Measurements from ENCODE around the gene CYP2D6.
"Not testable (repeated sequence)": the region's sequence is repeated elsewhere in the genome, so short reads cannot be mapped to it uniquely, and the experiment has no call there.

The CYP2D6 gene

GRCh38 chr22:42130639-42131431, at the start of gene CYP2D6:
CYP2D6 (minus strand) TSS chr22:42130810; CDS start chr22:42130791, 19 bp downstream.
- H3K36me3 ChIP-seq (ENCODE audit: control insufficient read depth, insufficient read depth, low read length); H3K4me1 ChIP-seq (ENCODE audit: control insufficient read depth, insufficient read depth, low read length); H3K9ac ChIP-seq (ENCODE audit: low read length); H3K27ac ChIP-seq (ENCODE audit: low read depth, low read length); H3K4me3 ChIP-seq (ENCODE audit: low read length); H3K27me3 ChIP-seq (ENCODE audit: control insufficient read depth, insufficient read depth, low read length): not testable (repeated sequence)

GRCh38 chr22:42179616-42180015, 49.0 kb upstream of the CYP2D6 start:
- peaks cover 3% of the 10 kb centered on the region for H3K4me1 ChIP-seq (ENCODE audit: control insufficient read depth, insufficient read depth, low read length)
- no peak overlapping the region for H3K4me3 ChIP-seq (ENCODE audit: low read length)
- H3K27me3 ChIP-seq (ENCODE audit: control insufficient read depth, insufficient read depth, low read length) = no peaks in the 10 kb centered on the region
- no peak overlapping the region for H3K27ac ChIP-seq (ENCODE audit: low read depth, low read length)
- no peak overlapping the region for H3K9ac ChIP-seq (ENCODE audit: low read length)
- no peaks in the 10 kb centered on the region for H3K36me3 ChIP-seq (ENCODE audit: control insufficient read depth, insufficient read depth, low read length)

GRCh38 chr22:42178910-42179519, 48.4 kb upstream of the CYP2D6 start:
- no peak overlapping the region for H3K9ac ChIP-seq (ENCODE audit: low read length)
- H3K27ac ChIP-seq (ENCODE audit: low read depth, low read length) = no peak overlapping the region
- H3K36me3 ChIP-seq (ENCODE audit: control insufficient read depth, insufficient read depth, low read length) = no peaks in the 10 kb centered on the region
- H3K27me3 ChIP-seq (ENCODE audit: control insufficient read depth, insufficient read depth, low read length) = no peaks in the 10 kb centered on the region
- H3K4me3 ChIP-seq (ENCODE audit: low read length) = no peak overlapping the region
- H3K4me1 ChIP-seq (ENCODE audit: control insufficient read depth, insufficient read depth, low read length) = peaks cover 3% of the 10 kb centered on the region

DNA sequence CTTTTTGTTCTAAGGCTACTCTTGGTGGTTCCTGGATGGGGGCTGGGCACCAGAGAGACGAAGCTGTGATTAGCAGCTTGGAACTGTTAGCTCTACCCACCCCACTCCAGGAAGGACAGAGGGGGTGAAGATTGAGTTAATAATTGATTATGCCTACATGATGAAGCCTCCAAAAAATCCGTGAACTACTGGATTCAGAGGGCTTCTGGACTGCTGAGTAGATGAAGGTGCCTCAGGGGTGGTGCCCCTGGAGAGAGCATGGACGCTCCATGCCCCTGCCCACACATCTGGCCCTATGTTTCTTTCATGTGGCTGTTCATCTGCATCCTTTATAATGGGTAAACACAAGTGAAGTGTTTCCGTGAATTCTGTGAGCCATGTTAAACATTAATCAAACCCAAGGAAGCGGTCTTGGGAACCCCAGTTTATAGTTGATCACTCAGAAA, 47.3 kb upstream of the CYP2D6 start:
- Histone ChIP-seq H3K9ac (ENCODE audit: low read length) (no peak overlapping the region), H3K27ac (ENCODE audit: low read depth, low read length) (no peak overlapping the region)

GRCh38 chr22:42176255-42176915, 45.8 kb upstream of the CYP2D6 start:
- Histone ChIP-seq H3K36me3 (ENCODE audit: control insufficient read depth, insufficient read depth, low read length) (no peaks in the 10 kb centered on the region), H3K4me1 (ENCODE audit: control insufficient read depth, insufficient read depth, low read length) (peaks cover 7% of the 10 kb centered on the region), H3K9ac (ENCODE audit: low read length) (no peak overlapping the region), H3K27ac (ENCODE audit: low read depth, low read length) (no peak overlapping the region), H3K27me3 (ENCODE audit: control insufficient read depth, insufficient read depth, low read length) (no peaks in the 10 kb centered on the region), H3K4me3 (ENCODE audit: low read length) (no peak overlapping the region)

More for the DNA sequence above, 47.3 kb upstream of the CYP2D6 start:
- Histone ChIP-seq H3K4me3 (ENCODE audit: low read length) (no peak overlapping the region), H3K36me3 (ENCODE audit: control insufficient read depth, insufficient read depth, low read length) (no peaks in the 10 kb centered on the region), H3K4me1 (ENCODE audit: control insufficient read depth, insufficient read depth, low read length) (peaks cover 3% of the 10 kb centered on the region), H3K27me3 (ENCODE audit: control insufficient read depth, insufficient read depth, low read length) (no peaks in the 10 kb centered on the region)

DNA sequence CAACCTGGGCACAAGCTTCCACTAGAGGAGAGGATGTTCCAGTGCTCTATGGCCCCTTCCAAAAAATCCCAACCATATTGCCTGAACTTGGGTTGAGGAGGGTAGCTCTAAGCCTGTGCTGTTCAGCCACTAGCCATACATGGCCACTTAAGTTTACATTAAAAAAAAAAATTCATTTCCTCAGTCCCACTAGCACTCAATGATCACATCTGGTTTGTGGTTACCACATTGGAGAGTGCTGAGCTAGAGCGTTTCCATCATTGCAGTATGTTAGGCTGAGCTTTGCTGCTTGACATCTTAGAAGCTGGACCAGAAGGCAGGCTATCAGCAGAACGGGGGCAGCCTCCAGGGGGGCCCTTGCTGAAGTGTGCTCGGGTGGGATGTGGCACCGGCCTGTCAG, 43.5 kb upstream of the CYP2D6 start:
- H3K4me1 ChIP-seq (ENCODE audit: control insufficient read depth, insufficient read depth, low read length) = peaks cover 4% of the 10 kb centered on the region
- H3K36me3 ChIP-seq (ENCODE audit: control insufficient read depth, insufficient read depth, low read length) = no peaks in the 10 kb centered on the region
- no peak overlapping the region for H3K4me3 ChIP-seq (ENCODE audit: low read length)
- H3K27me3 ChIP-seq (ENCODE audit: control insufficient read depth, insufficient read depth, low read length) = no peaks in the 10 kb centered on the region
- H3K27ac ChIP-seq (ENCODE audit: low read depth, low read length) = no peak overlapping the region
- no peak overlapping the region for H3K9ac ChIP-seq (ENCODE audit: low read length)

DNA sequence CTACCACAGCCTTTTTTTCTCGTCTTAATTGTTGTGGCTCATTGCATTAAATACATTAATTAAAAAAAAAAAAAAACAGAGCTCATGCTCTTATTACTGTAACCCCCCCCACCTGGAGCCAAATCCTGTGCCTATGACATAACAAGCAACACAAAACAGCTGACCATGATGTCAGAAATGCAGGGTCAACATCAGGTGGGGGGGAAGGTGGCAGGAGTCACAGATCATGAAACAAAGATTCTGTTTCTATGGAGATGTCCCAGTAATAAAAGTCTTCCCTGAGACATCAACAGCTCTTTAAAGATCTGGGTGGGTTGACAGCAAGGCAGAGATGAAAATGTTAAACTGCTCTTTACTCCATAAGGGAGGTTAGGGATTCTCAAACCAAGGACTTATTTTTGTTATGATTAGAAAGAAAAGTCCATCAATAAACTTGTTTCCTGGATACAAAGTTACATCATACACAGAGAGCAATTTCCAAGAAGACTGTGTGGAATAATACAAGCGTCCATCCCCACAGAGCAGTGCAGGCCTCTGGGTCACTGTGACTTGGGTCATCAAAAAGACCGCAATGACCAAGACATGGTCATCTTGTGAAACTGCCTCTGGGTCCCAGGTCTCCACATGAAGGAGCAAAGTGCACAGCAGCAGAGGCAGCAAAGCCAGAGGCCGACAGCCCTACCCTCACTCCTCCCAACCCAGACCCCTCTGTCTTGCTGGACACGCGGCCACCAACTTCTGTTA, 42.7 kb upstream of the CYP2D6 start:
- no peaks in the 10 kb centered on the region for H3K36me3 ChIP-seq (ENCODE audit: control insufficient read depth, insufficient read depth, low read length)
- peaks cover 4% of the 10 kb centered on the region for H3K4me1 ChIP-seq (ENCODE audit: control insufficient read depth, insufficient read depth, low read length)
- H3K4me3 ChIP-seq (ENCODE audit: low read length) = no peak overlapping the region
- no peak overlapping the region for H3K9ac ChIP-seq (ENCODE audit: low read length)
- H3K27ac ChIP-seq (ENCODE audit: low read depth, low read length) = no peak overlapping the region
- H3K27me3 ChIP-seq (ENCODE audit: control insufficient read depth, insufficient read depth, low read length) = no peaks in the 10 kb centered on the region

DNA sequence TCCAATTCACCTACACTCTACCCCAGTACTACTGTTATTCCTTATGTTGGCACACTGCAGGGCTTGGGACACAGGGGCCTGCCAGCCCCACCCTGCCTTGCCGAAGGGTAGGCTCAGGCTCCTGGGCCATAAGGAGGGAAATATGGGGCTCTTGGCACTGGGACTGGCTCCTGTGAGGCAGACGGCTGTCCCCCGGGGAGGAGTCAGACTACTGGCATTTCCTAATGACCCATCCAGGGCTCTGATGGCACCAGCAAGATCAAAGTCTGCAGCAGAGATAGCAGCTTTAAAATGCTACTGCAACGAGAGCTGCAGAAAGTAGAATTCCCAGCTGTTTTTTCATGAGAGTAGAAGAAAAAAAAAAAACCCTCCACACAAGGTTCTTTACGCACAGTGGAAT, 42.2 kb upstream of the CYP2D6 start:
- Histone ChIP-seq H3K4me1 (ENCODE audit: control insufficient read depth, insufficient read depth, low read length) (peaks cover 4% of the 10 kb centered on the region), H3K27ac (ENCODE audit: low read depth, low read length) (no peak overlapping the region)

GRCh38 chr22:42171946-42172719, 41.5 kb upstream of the CYP2D6 start:
- H3K4me3 ChIP-seq (ENCODE audit: low read length) = no peak overlapping the region
- H3K36me3 ChIP-seq (ENCODE audit: control insufficient read depth, insufficient read depth, low read length) = no peaks in the 10 kb centered on the region
- no peak overlapping the region for H3K27ac ChIP-seq (ENCODE audit: low read depth, low read length)
- H3K9ac ChIP-seq (ENCODE audit: low read length) = no peak overlapping the region
- no peaks in the 10 kb centered on the region for H3K27me3 ChIP-seq (ENCODE audit: control insufficient read depth, insufficient read depth, low read length)
- H3K4me1 ChIP-seq (ENCODE audit: control insufficient read depth, insufficient read depth, low read length) = peaks cover 4% of the 10 kb centered on the region

More for the DNA sequence above, 42.2 kb upstream of the CYP2D6 start:
- no peak overlapping the region for H3K9ac ChIP-seq (ENCODE audit: low read length)
- H3K36me3 ChIP-seq (ENCODE audit: control insufficient read depth, insufficient read depth, low read length) = no peaks in the 10 kb centered on the region
- H3K4me3 ChIP-seq (ENCODE audit: low read length) = no peak overlapping the region
- H3K27me3 ChIP-seq (ENCODE audit: control insufficient read depth, insufficient read depth, low read length) = no peaks in the 10 kb centered on the region

DNA sequence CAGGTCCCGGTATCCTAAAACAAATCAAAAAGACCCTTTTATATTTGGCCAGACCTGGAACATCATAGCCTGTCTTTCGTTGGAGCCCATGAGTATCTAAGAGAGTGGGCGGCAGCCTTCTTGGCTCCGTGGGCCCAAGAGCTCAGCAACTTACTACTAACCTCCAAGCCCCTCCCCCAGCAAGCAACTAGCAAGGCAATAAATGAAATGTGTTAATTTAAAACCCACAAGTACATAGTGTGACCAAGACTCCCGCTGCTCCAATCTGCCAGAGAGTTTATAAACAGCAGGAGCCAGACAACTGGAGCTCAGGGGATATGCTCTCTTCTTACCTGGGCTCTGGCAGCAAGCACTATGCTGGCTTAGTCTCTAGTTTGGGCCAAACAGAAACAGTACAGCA, 40.8 kb upstream of the CYP2D6 start:
- peaks cover 4% of the 10 kb centered on the region for H3K4me1 ChIP-seq (ENCODE audit: control insufficient read depth, insufficient read depth, low read length)
- no peak overlapping the region for H3K9ac ChIP-seq (ENCODE audit: low read length)
- H3K27ac ChIP-seq (ENCODE audit: low read depth, low read length) = no peak overlapping the region
- no peaks in the 10 kb centered on the region for H3K36me3 ChIP-seq (ENCODE audit: control insufficient read depth, insufficient read depth, low read length)
- no peak overlapping the region for H3K4me3 ChIP-seq (ENCODE audit: low read length)
- no peaks in the 10 kb centered on the region for H3K27me3 ChIP-seq (ENCODE audit: control insufficient read depth, insufficient read depth, low read length)

- no peak overlapping the region for H3K4me3 ChIP-seq (ENCODE audit: low read length)
- no peak overlapping the region for H3K27ac ChIP-seq (ENCODE audit: low read depth, low read length)
Observed at GRCh38 chr22:42170946-42171345, 40.3 kb upstream of the CYP2D6 start.

More at GRCh38 chr22:42170946-42171345, 40.3 kb upstream of the CYP2D6 start:
- H3K27me3 ChIP-seq (ENCODE audit: control insufficient read depth, insufficient read depth, low read length) = no peaks in the 10 kb centered on the region
- no peak overlapping the region for H3K9ac ChIP-seq (ENCODE audit: low read length)
- no peaks in the 10 kb centered on the region for H3K36me3 ChIP-seq (ENCODE audit: control insufficient read depth, insufficient read depth, low read length)
- H3K4me1 ChIP-seq (ENCODE audit: control insufficient read depth, insufficient read depth, low read length) = peaks cover 4% of the 10 kb centered on the region

Measured in rectal smooth muscle tissue (tissue), 1 donor.